Measurements from ENCODE around the gene PSPH.

The PSPH gene

DNA sequence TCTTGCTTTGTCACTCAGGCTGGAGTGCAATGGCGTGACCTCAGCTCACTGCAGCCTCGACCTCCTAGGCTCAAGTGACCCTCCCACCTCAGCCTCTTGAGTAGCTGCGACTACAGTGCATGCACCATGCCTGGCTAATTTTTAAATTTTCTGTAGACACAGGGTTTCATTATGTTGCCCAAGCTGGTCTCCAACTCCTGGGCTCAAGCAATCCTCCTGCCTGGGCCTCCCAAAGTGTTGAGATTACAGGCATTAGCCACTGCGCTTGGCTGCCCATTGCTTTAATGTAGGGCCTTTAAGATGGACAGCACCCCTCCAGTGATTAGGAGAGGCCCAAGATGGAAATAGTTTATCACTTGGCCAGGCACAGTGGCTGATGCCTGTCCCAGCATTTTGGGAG is 47.5 kb downstream of the PSPH start:
- DNase-seq (no peak), ATAC-seq (no peak)
- Mint-ChIP-seq H3K9me3 (no peaks in the 10 kb centered on the region), H3K4me1 (peaks cover 18% of the 10 kb centered on the region), H3K27me3 (no peaks in the 10 kb centered on the region), H3K4me3 (no peak overlapping the region), H3K36me3 (ENCODE audit: low read depth) (peaks cover 12% of the 10 kb centered on the region), H3K27ac (no peak overlapping the region)

GRCh38 chr7:55996856-55997500 is 54.3 kb downstream of the PSPH start:
- ATAC-seq = no peak
- Mint-ChIP-seq H3K27ac (no peak overlapping the region), H3K27me3 (no peaks in the 10 kb centered on the region), H3K4me3 (no peak overlapping the region), H3K9me3 (no peaks in the 10 kb centered on the region), H3K36me3 (ENCODE audit: low read depth) (peaks cover 26% of the 10 kb centered on the region), H3K4me1 (peaks cover 19% of the 10 kb centered on the region)
- no peak for DNase-seq

DNA sequence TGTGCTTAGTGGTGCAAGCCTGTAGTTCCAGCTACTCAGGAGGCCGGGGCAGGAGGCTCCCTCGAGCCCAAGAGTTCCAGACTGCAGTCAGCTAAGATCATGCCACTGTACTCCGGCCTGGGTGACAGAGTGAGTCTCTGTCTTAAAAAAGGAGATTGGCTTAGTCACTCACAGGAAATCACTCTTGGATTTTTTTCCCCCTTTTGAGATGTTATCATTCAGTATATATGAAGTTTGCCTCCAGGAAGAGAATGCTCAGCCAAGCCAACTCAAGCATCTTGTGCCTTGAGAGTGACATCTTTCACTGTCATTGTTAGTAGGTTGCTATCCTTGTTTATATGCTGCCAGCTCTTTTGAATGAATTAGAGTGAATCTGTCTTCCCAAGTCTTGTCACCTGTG is 58.9 kb downstream of the PSPH start:
- H3K9me3 Mint-ChIP-seq = no peaks in the 10 kb centered on the region
- H3K27ac Mint-ChIP-seq = no peak overlapping the region
- no peaks in the 10 kb centered on the region for H3K4me1 Mint-ChIP-seq
- DNase-seq = no peak
- ATAC-seq = no peak
- no peak overlapping the region for H3K4me3 Mint-ChIP-seq
- H3K27me3 Mint-ChIP-seq = no peaks in the 10 kb centered on the region
- H3K36me3 Mint-ChIP-seq (ENCODE audit: low read depth) = peaks cover 20% of the 10 kb centered on the region

DNA sequence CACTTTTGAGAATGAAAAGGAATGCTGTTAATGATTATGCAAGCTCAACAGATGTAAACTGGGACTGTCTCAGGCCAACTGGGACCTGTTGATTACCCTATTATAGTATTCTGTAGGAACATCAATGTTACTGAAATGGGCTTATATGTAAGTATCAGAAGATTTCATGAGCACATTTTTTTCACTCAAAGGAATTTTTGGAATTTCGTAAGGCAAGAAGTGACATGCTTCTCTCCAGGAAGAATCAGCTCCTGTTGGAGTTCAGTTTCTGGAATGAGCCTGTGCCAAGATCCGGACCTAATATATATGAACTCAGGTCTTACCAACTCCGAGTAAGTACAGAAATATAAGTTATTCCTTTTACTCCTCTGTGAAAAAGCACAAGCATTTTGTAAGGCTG is 67.7 kb downstream of the PSPH start:
- H3K36me3 Mint-ChIP-seq (ENCODE audit: low read depth) = peaks cover 23% of the 10 kb centered on the region
- no peaks in the 10 kb centered on the region for H3K4me1 Mint-ChIP-seq
- no peaks in the 10 kb centered on the region for H3K9me3 Mint-ChIP-seq
- H3K4me3 Mint-ChIP-seq = no peak overlapping the region
- no peak for ATAC-seq
- H3K27me3 Mint-ChIP-seq = no peaks in the 10 kb centered on the region
- H3K27ac Mint-ChIP-seq = no peak overlapping the region
- no peak for DNase-seq

DNA sequence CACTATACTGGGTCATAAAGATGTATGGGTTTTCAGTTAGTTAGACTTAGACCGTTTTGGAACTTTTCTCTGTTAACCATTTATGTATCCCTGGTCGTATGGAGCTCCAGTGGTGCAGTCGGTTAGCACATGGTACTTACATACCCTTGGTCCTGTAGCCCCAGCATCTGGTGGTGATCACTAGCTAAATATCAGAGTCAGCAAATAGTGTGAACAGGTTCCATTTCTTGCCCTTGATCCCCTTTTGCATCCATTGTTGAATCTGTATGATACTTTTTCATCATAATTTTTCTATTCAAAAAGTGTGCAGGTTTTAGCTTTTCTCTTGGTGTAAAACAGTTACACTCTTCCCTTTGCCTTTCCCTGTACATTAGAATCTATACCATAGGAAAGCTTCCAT is 71.0 kb downstream of the PSPH start:
- H3K4me1 Mint-ChIP-seq = no peaks in the 10 kb centered on the region
- DNase-seq = no peak
- H3K9me3 Mint-ChIP-seq = no peaks in the 10 kb centered on the region
- peaks cover 16% of the 10 kb centered on the region for H3K36me3 Mint-ChIP-seq (ENCODE audit: low read depth)
- no peak overlapping the region for H3K27ac Mint-ChIP-seq
- no peaks in the 10 kb centered on the region for H3K27me3 Mint-ChIP-seq
- no peak for ATAC-seq
- no peak overlapping the region for H3K4me3 Mint-ChIP-seq

- no peaks in the 10 kb centered on the region for H3K9me3 Mint-ChIP-seq
- no peak for ATAC-seq
- no peak overlapping the region for H3K4me3 Mint-ChIP-seq
- DNase-seq = no peak
- H3K27me3 Mint-ChIP-seq = no peaks in the 10 kb centered on the region
- H3K36me3 Mint-ChIP-seq (ENCODE audit: low read depth) = peaks cover 12% of the 10 kb centered on the region
- no peaks in the 10 kb centered on the region for H3K4me1 Mint-ChIP-seq
- H3K27ac Mint-ChIP-seq = no peak overlapping the region
Observed at GRCh38 chr7:55977831-55978230, 73.4 kb downstream of the PSPH start.

DNA sequence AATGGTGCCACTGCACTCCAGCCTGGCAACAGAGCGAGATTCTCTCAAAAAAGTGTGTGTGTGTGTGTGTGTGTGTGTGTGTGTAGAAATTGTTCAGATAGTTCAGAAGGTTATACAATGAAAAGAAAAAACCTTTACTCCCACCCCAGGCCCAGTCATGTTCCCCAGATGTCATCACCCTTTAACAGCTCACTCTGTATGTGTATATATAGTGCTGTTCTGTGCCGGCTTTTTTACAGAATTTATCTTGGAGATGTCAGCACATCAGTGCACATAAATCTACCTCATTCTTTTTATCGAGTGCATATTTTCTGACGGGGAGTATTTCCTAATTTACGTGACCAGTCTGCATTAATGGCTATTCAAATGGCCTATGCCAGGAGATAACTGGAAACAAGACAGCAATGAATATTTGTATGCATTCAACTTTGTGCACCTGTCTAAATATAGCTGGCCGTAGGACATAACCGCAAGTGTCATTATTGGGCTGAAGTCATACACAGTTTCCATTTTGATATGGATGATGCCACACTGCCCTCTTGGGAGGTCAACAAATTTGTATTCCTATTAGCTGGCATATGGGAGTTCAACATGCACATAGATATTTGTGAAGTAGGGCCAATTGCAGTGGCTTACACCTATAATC is 75.1 kb downstream of the PSPH start:
- Mint-ChIP-seq H3K36me3 (ENCODE audit: low read depth) (peaks cover 7% of the 10 kb centered on the region), H3K27ac (no peak overlapping the region), H3K4me3 (no peak overlapping the region), H3K9me3 (no peaks in the 10 kb centered on the region), H3K27me3 (no peaks in the 10 kb centered on the region), H3K4me1 (no peaks in the 10 kb centered on the region)
- no peak for ATAC-seq
- no peak for DNase-seq

- no peaks in the 10 kb centered on the region for H3K9me3 Mint-ChIP-seq
- peaks cover 10% of the 10 kb centered on the region for H3K4me1 Mint-ChIP-seq
- H3K36me3 Mint-ChIP-seq (ENCODE audit: low read depth) = peaks cover 5% of the 10 kb centered on the region
- H3K27ac Mint-ChIP-seq = no peak overlapping the region
- DNase-seq (no peak), ATAC-seq (no peak)
- H3K27me3 Mint-ChIP-seq = no peaks in the 10 kb centered on the region
- no peak overlapping the region for H3K4me3 Mint-ChIP-seq
Observed at GRCh38 chr7:55973747-55974250, 77.4 kb downstream of the PSPH start.

GRCh38 chr7:55970978-55971377 is 80.3 kb downstream of the PSPH start:
- ATAC-seq = no peak
- peaks cover 18% of the 10 kb centered on the region for H3K4me1 Mint-ChIP-seq
- no peak overlapping the region for H3K27ac Mint-ChIP-seq
- H3K27me3 Mint-ChIP-seq = no peaks in the 10 kb centered on the region
- H3K9me3 Mint-ChIP-seq = no peaks in the 10 kb centered on the region
- peaks cover 9% of the 10 kb centered on the region for H3K36me3 Mint-ChIP-seq (ENCODE audit: low read depth)
- no peak for DNase-seq
- H3K4me3 Mint-ChIP-seq = no peak overlapping the region

- no peak for DNase-seq
- H3K36me3 Mint-ChIP-seq (ENCODE audit: low read depth) = peaks cover 9% of the 10 kb centered on the region
- no peaks in the 10 kb centered on the region for H3K27me3 Mint-ChIP-seq
- H3K4me1 Mint-ChIP-seq = peaks cover 22% of the 10 kb centered on the region
- ATAC-seq = no peak
- no peak overlapping the region for H3K27ac Mint-ChIP-seq
- H3K4me3 Mint-ChIP-seq = no peak overlapping the region
- H3K9me3 Mint-ChIP-seq = no peaks in the 10 kb centered on the region
Observed at GRCh38 chr7:55970561-55970960, 80.7 kb downstream of the PSPH start.

- no peaks in the 10 kb centered on the region for H3K27me3 Mint-ChIP-seq
- no peak for ATAC-seq
- H3K4me3 Mint-ChIP-seq = no peak overlapping the region
- no peaks in the 10 kb centered on the region for H3K9me3 Mint-ChIP-seq
- H3K27ac Mint-ChIP-seq = no peak overlapping the region
- peaks cover 23% of the 10 kb centered on the region for H3K4me1 Mint-ChIP-seq
- DNase-seq = no peak
- peaks cover 9% of the 10 kb centered on the region for H3K36me3 Mint-ChIP-seq (ENCODE audit: low read depth)
Observed at GRCh38 chr7:55969391-55969790, 81.9 kb downstream of the PSPH start.

GRCh38 chr7:55966851-55967250 is 84.4 kb downstream of the PSPH start:
- Mint-ChIP-seq H3K4me1 (peaks cover 35% of the 10 kb centered on the region), H3K4me3 (no peak overlapping the region), H3K27me3 (no peaks in the 10 kb centered on the region), H3K36me3 (ENCODE audit: low read depth) (peaks cover 9% of the 10 kb centered on the region), H3K27ac (peak overlapping the region; percentile 28), H3K9me3 (no peaks in the 10 kb centered on the region)
- ATAC-seq = no peak
- no peak for DNase-seq

- H3K4me1 Mint-ChIP-seq = peaks cover 35% of the 10 kb centered on the region
- H3K4me3 Mint-ChIP-seq = peak overlapping the region; percentile 86
- H3K27ac Mint-ChIP-seq = no peak overlapping the region
- ATAC-seq = no peak
- H3K27me3 Mint-ChIP-seq = no peaks in the 10 kb centered on the region
- no peak for DNase-seq
- H3K9me3 Mint-ChIP-seq = no peaks in the 10 kb centered on the region
- H3K36me3 Mint-ChIP-seq (ENCODE audit: low read depth) = peaks cover 9% of the 10 kb centered on the region
Observed at GRCh38 chr7:55965805-55966421, 85.3 kb downstream of the PSPH start.

DNA sequence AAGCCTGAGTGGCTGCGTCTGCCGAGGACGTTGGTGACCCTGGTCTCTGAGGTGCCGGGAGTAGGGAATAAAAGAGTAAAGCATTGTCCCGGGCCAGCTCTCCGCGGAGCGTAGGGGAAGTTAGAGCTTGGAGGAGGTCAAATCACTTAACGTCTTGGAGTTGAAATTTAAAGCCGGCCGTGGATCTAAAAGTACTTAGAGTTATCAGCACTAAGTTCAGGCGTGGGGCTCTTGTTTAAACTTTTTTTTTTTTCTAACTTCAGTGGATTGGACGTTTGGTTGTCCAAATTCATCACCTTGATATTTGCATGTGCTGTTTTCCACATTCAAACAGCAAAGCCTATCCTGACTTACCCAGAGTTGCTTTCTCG is 86.2 kb downstream of the PSPH start:
- no peak for DNase-seq
- no peaks in the 10 kb centered on the region for H3K9me3 Mint-ChIP-seq

More for the DNA sequence above, 86.2 kb downstream of the PSPH start:
- Mint-ChIP-seq H3K27ac (peak overlapping the region; percentile 78), H3K4me3 (peak overlapping the region; percentile 86), H3K27me3 (no peaks in the 10 kb centered on the region), H3K36me3 (ENCODE audit: low read depth) (peaks cover 6% of the 10 kb centered on the region), H3K4me1 (peaks cover 31% of the 10 kb centered on the region)
- no peak for ATAC-seq
